ENCODE measurements around the gene SPR. TPM values are rescaled to one million over a fixed set of nuclear protein-coding genes. Genes with fewer than 3 reads are reported as not detected.

The SPR gene
- total and polyA plus RNA-seq, 2 of the 13 experiments (the other 11 are each of a cell fraction or from before 2014, with no cell fraction given), result 34.0 to 96.0 TPM

- TF ChIP-seq ZNF318 (CRISPR knock-in tag; IDR thresholded peaks at IDR 0.05) (no peak), BHLHE40 (IDR thresholded peaks at IDR 0.05; ENCODE audit: low read length) (no peak), CCAR2 (optimal IDR thresholded peaks at IDR 0.05; ENCODE audit: low read depth, low read length) (no peak), MTF1 (CRISPR knock-in tag; IDR thresholded peaks at IDR 0.05) (peak; percentile 75; the same call in 1 of the 2 replicates), SNAPC2 (CRISPR knock-in tag; IDR thresholded peaks at IDR 0.05) (no peak), ZNF44 (CRISPR knock-in tag; IDR thresholded peaks at IDR 0.05) (0 out of 2 replicates have a peak, but pooled peaks have one; percentile 52), ZNF605 (CRISPR knock-in tag; IDR thresholded peaks at IDR 0.05) (peak; percentile 59; the same call in 1 of the 2 replicates), ZNF496 (CRISPR knock-in tag; IDR thresholded peaks at IDR 0.05; ENCODE audit: insufficient replicate concordance) (no peak), NCOA2 (CRISPR knock-in tag; IDR thresholded peaks at IDR 0.05) (peak; percentile 56; the same call in 1 of the 2 replicates), RBAK (CRISPR knock-in tag; IDR thresholded peaks at IDR 0.05) (no peak), HMGXB3 (CRISPR knock-in tag; IDR thresholded peaks at IDR 0.05; ENCODE audit: borderline replicate concordance) (peak; percentile 88), GRHL1 (CRISPR knock-in tag; conservative IDR thresholded peaks at IDR 0.05) (no peak), ZNF777 (CRISPR knock-in tag; IDR thresholded peaks at IDR 0.05) (no peak; the same call in 1 of the 2 replicates)
- TF ChIP-seq, protein P1, sequence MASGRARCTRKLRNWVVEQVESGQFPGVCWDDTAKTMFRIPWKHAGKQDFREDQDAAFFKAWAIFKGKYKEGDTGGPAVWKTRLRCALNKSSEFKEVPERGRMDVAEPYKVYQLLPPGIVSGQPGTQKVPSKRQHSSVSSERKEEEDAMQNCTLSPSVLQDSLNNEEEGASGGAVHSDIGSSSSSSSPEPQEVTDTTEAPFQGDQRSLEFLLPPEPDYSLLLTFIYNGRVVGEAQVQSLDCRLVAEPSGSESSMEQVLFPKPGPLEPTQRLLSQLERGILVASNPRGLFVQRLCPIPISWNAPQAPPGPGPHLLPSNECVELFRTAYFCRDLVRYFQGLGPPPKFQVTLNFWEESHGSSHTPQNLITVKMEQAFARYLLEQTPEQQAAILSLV (CRISPR knock-in tag; IDR thresholded peaks at IDR 0.05; ENCODE audit: borderline replicate concordance), result no peak
Measured at GRCh38 chr2:72883356-72883962, 3.7 kb upstream of the SPR start (continued).
